Measurements from ENCODE around the gene TEX19. TPM values are rescaled to one million over a fixed set of nuclear protein-coding genes. Genes with fewer than 3 reads are reported as not detected.
"Not testable (repeated sequence)": the region's sequence is repeated elsewhere in the genome, so short reads cannot be mapped to it uniquely, and the experiment has no call there.

Gene TEX19
- total RNA-seq, 2 experiments from 2014 or later, result 0.10 TPM; not detected in 1

DNA sequence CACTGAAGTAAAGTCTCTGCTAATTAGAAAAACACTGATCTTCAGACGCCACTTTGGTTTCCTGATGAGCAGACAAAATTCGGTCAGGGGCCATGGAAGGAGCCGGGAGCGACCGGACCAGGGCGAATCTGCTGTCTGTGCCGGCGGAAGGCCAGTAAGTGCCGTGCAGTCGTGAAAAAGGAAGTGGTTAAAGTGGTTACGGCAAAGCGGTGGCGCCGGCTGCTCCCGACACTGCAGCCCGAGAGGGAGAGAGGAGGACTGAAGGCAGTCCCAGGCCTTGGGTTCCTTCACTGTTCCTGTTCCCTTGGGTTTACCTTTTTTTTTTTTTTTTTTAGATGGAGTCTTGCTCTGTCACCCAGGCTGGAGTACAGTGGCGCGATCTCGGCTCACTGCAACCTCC, 41.8 kb downstream of the TEX19 start:
- H3K4me3 Mint-ChIP-seq, result peak overlapping the region; percentile 65
- ChIA-PET POLR2A (no interaction called here), CTCF (no interaction called here)
- peaks cover 19% of the 10 kb centered on the region for H3K36me3 Mint-ChIP-seq (ENCODE audit: low read depth)
- H3K27ac Mint-ChIP-seq, result peak overlapping the region; percentile 88
- peaks cover 18% of the 10 kb centered on the region for H3K4me1 Mint-ChIP-seq
- H3K27me3 Mint-ChIP-seq, result no peaks in the 10 kb centered on the region
- H3K9me3 Mint-ChIP-seq, result no peaks in the 10 kb centered on the region
- peak; percentile 66 for DNase-seq

DNA sequence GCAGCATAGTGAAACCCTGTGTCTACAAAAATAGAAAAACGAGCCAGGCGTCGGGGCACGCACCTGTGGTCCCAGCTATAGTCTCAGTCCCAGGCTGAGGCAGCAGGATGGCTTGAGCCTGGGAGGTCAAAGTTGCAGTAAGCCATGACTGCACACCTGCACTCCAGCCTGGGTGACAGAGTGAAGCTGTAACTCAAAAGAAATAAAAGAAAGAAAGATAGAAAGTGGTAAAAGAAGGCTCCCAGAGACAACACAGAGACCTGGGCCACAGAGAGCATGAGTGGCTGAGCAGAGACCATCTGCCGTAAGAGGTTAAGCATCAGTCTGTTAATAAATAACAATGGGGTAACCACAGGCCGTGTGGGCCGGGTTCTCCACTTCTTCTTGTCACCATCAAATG, 43.8 kb downstream of the TEX19 start:
- ChIA-PET POLR2A (no interaction called here), CTCF (interaction anchor here (1.9 kb wide), 1 partner anchor 11 kb away, joined by 7 read pairs; no protein-coding TSS in a partner anchor)
- Mint-ChIP-seq H3K27me3 (no peaks in the 10 kb centered on the region), H3K9me3 (no peaks in the 10 kb centered on the region), H3K27ac (no peak overlapping the region), H3K4me1 (peaks cover 21% of the 10 kb centered on the region), H3K36me3 (ENCODE audit: low read depth) (peaks cover 20% of the 10 kb centered on the region), H3K4me3 (no peak overlapping the region)
- DNase-seq, result no peak

DNA sequence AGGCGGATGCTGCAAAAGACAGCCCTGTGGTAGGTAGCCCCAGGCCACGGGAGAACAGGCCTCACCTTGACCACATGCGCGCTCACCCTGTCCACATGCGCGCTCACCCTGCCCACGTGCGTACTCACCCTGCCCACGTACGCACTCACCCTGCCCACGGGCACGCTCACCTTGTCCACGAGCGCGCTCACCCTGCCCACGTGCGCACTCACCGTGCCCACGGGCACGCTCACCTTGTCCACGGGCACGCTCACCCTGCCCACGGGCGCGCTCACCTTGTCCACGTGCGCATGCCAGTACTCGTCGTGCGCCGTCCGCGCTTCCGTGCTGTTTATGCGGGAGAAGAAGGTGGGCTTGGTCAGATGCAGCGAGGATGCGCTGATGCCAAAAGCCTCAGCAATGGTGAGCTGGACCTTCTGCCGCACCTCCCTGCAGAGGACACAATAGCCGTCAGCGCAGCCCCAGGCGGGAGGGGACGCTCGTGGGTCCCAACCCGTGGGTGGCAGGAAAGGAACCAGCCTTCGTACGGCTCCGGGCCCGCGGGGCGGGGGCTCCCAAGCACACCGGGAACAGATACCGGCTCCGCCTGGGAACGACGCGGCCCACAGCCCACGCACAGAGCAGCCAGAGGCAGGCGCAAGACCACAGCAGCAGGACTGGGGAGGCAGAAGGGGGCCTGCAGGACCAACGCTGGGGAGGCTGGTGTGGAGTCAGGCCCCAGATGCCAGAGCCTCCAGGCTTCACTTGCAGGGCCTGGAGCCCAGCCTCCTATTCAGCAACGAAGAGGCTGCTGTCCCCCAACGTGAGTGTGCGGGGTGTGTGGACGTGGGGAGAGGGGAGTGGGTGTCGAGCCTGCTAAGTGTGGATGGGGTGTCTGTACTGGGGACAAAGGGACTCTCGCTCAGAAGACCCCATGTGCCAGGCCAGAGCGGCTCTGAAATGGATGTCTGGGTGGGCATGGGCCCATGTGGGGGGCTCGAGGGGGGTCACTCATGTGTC, 44.9 kb downstream of the TEX19 start:
- H3K27me3 Mint-ChIP-seq, result no peaks in the 10 kb centered on the region
- CTCF ChIA-PET, result interaction anchor here (0.6 to 1.9 kb wide), 2 partner anchors 10 to 88 kb away, joined by 3 to 7 read pairs; no protein-coding TSS in a partner anchor

DNA sequence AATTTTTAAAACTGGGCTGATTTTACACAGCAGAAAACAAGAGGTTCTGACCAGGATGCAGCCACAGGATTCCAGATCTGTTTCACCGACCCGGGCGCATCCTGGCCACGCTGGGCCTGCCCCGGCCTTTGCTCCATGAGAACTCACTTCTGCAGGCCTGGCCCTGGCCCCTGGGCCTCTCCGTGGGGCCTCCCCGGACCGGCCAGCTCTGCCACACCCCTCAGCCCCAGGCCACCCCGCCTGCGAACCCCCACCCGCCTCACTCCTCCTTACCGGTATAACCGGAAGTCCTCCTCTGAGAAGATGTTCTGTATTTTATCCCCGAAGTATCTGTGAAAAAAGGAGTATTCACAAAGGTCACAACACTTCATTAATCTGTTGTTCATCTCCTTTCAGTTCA, 46.0 kb downstream of the TEX19 start:
- H3K27me3 Mint-ChIP-seq, result no peaks in the 10 kb centered on the region
- POLR2A ChIA-PET, result no interaction called here
- H3K36me3 Mint-ChIP-seq (ENCODE audit: low read depth), result peaks cover 20% of the 10 kb centered on the region
- H3K9me3 Mint-ChIP-seq, result no peaks in the 10 kb centered on the region
- DNase-seq, result no peak
- no peak overlapping the region for H3K27ac Mint-ChIP-seq
- H3K4me3 Mint-ChIP-seq, result no peak overlapping the region
- H3K4me1 Mint-ChIP-seq, result peaks cover 21% of the 10 kb centered on the region
- CTCF ChIA-PET, result no interaction called here

More for the DNA sequence above, 44.9 kb downstream of the TEX19 start:
- POLR2A ChIA-PET, result no interaction called here
- Mint-ChIP-seq H3K36me3 (ENCODE audit: low read depth) (peaks cover 20% of the 10 kb centered on the region), H3K4me1 (peaks cover 21% of the 10 kb centered on the region), H3K9me3 (no peaks in the 10 kb centered on the region), H3K4me3 (no peak overlapping the region), H3K27ac (no peak overlapping the region)
- no peak for DNase-seq

DNA sequence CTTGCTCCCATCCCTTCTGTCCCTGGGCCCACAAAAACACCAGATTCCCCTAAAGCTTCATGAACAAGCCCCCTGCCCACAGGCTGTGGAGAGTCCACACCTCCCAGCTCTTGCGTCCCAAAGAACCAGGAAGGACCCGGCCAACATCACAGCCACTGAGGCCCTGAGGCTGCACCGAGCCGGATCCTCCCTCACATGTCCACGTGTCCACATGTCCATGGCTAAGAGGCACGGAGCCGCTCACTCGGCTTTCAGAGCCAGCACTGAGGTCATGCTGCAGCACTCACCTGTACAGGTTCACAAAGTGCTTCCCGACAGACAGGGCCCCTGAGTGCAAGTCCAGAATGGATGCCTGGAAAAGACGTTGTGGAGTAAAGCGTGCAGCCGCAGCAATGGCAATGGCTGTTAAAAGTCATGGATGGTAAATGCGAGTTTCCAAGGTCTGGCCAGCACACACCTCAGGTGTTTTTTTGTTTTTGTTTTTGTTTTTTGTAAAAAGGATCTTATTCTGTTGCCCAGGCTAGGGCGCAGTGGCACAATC, 47.2 kb downstream of the TEX19 start:
- H3K4me3 Mint-ChIP-seq, result no peak overlapping the region
- POLR2A ChIA-PET, result no interaction called here
- H3K9me3 Mint-ChIP-seq, result no peaks in the 10 kb centered on the region
- CTCF ChIA-PET, result no interaction called here
- peaks cover 18% of the 10 kb centered on the region for H3K36me3 Mint-ChIP-seq (ENCODE audit: low read depth)
- H3K27me3 Mint-ChIP-seq, result no peaks in the 10 kb centered on the region
- DNase-seq, result no peak
- H3K4me1 Mint-ChIP-seq, result peaks cover 12% of the 10 kb centered on the region
- no peak overlapping the region for H3K27ac Mint-ChIP-seq

DNA sequence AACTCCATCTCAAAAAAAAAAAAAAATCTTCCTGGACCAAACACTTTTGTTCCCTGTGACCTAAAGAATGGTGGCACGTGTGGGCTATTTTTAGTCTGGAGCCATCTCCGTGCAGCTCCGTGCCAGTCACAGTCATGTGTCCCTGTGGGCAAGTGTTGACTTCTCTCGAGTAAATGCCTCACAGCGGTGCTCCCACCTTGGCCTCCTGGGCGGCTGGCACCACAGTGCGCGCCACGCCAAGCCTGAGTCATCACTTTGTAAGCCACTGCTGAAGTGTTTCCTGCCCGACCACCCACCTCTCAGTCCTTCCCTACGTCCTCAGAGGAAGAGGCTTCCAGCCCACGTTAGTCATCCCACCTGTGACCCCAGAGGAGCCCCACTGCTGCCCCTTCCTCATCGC, 48.2 kb downstream of the TEX19 start:
- Mint-ChIP-seq H3K4me3 (no peak overlapping the region), H3K27ac (no peak overlapping the region)

DNA sequence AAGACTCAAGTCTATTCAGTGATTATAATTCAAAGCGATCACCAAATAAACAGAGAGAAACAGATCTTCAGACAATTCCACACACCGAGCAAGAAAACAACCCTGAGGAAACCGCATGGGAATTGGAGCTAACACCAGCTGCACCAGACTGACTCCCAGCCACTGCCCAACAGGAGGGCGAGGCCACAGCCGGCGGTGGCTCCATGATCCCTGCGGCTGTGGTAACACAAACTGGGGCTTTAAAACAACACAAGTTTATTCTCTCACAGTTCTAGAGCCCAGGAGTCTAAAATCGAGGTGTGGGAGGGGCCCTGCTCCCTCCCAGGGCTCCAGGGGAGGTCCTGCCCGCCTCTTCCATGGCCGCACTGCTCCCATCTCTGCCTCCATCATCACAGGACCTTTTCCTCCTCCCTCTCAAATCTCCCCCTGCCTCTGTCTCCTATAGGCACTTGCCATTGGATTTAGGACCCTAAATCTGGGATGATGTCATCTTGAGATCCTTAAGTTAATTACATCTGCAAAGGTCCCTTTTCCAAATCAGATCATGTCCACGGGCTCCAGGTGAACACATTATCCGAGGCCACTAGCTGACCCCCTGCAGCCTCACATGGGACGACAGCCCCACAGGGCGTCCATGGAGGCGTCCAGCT, 49.4 kb downstream of the TEX19 start:
- H3K9me3 Mint-ChIP-seq, result no peaks in the 10 kb centered on the region
- ChIA-PET CTCF (interaction anchor here (0.6 to 1.2 kb wide), 2 partner anchors 14 to 173 kb away, joined by 3 to 4 read pairs; no protein-coding TSS in a partner anchor), POLR2A (no interaction called here)
- no peak for DNase-seq
- peaks cover 6% of the 10 kb centered on the region for H3K4me1 Mint-ChIP-seq
- no peaks in the 10 kb centered on the region for H3K27me3 Mint-ChIP-seq
- no peak overlapping the region for H3K4me3 Mint-ChIP-seq
- H3K27ac Mint-ChIP-seq, result no peak overlapping the region
- H3K36me3 Mint-ChIP-seq (ENCODE audit: low read depth), result peaks cover 8% of the 10 kb centered on the region

More for the DNA sequence above, 48.2 kb downstream of the TEX19 start:
- no peak for DNase-seq
- H3K27me3 Mint-ChIP-seq, result no peaks in the 10 kb centered on the region
- peaks cover 15% of the 10 kb centered on the region for H3K36me3 Mint-ChIP-seq (ENCODE audit: low read depth)
- peaks cover 5% of the 10 kb centered on the region for H3K4me1 Mint-ChIP-seq
- POLR2A ChIA-PET, result no interaction called here
- CTCF ChIA-PET, result interaction anchor here (0.6 kb wide), 1 partner anchor 675 kb away, joined by 5 read pairs; no protein-coding TSS in a partner anchor
- no peaks in the 10 kb centered on the region for H3K9me3 Mint-ChIP-seq

DNA sequence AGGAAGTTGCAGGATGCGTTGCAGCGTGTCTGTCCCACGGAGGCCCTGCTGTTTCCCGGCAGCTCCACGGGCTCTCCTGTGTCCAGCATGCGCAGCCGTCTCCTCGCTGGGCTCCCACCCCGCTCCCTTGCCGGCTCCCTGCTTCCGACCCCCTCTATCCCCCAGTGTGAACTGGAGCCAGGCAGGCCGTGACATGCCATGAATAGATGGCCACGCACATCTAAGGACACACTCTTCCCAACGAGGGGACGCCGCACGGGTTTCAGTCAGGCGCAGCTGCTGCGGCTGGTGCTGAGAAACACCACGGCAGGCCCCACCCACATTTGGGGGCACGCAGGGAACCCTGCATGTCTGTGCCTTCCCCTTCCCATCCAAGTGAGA, 49.9 kb downstream of the TEX19 start:
- H3K4me1 Mint-ChIP-seq, result peaks cover 6% of the 10 kb centered on the region
- H3K9me3 Mint-ChIP-seq, result no peaks in the 10 kb centered on the region
- H3K36me3 Mint-ChIP-seq (ENCODE audit: low read depth), result peaks cover 3% of the 10 kb centered on the region
- ChIA-PET CTCF (interaction anchor here (0.6 to 1.2 kb wide), 2 partner anchors 15 to 173 kb away, joined by 3 to 4 read pairs; no protein-coding TSS in a partner anchor), POLR2A (no interaction called here)
- DNase-seq, result no peak
- no peaks in the 10 kb centered on the region for H3K27me3 Mint-ChIP-seq
- H3K27ac Mint-ChIP-seq, result no peak overlapping the region
- no peak overlapping the region for H3K4me3 Mint-ChIP-seq

DNA sequence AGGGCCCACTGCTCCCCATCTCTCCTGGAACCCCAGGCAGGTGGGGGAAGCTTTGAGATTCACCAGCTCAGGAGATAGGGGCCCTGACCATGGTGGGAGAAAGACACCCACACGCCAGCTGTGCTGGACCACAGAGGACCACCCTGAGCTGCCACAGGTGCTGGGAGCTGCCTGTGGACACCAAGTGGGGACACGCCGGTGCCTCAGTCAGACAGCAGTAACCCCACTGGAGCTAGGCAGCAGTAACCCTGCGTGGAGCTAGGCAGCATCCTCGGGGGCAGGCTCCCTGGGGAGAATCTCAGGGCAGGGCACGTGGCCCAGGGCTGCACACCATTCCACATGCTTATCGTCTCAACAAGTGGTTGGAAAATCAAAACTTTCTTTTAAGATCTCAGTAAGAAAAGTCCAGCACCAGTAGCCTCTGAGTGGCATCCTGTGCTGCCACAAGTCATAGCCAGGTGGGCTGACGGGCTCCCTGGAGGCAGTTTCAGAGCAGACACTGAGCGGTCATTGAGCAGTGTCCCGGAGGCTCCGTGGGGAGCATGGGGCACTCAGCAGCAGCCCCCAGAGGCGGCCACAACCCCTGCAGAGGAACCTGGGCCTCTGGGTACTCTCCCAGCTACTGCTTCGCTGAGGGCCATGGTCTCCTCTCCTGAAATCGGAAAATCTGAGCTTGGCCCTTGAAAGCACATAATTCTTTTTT, 51.1 kb downstream of the TEX19 start:
- H3K36me3 Mint-ChIP-seq (ENCODE audit: low read depth), result peaks cover 5% of the 10 kb centered on the region
- ChIA-PET POLR2A (no interaction called here), CTCF (interaction anchor here (0.7 to 0.9 kb wide), 4 partner anchors 58 to 389 kb away, joined by 3 to 5 read pairs (median 4); no protein-coding TSS in a partner anchor)
- no peaks in the 10 kb centered on the region for H3K9me3 Mint-ChIP-seq
- DNase-seq, result no peak
- peaks cover 15% of the 10 kb centered on the region for H3K4me1 Mint-ChIP-seq
- H3K27ac Mint-ChIP-seq, result no peak overlapping the region
- H3K4me3 Mint-ChIP-seq, result no peak overlapping the region
- H3K27me3 Mint-ChIP-seq, result no peaks in the 10 kb centered on the region

DNA sequence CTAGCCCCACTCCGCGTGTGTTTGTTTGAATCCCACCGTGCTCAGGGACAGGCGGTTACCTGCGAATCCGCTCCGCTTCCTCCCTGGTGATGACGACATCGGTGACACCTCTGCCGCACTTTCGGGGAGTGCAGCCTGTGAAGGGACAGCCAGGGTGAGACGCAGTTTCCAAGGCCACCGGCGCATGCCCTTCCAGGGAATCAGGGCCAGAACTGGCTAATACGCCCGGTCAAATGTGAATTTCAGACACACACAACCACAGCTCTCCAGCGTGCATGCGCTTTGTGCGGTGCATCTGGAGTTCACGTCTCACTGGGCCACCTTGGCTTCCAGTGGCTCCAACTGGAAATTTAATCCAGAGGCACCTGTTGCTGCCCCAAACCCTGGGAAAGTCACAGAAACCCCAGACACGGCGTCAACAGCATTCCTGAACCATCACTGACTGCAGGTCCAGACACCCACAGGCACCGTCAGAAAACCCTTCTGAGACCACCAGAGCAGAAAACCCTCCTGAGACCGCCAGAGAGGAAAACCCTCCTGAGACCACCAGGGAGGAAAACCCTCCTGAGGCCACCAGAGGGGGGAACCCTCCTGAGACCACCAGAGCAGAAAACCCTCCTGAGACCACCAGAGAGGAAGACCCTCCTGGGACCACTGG, 52.5 kb downstream of the TEX19 start:
- CTCF ChIA-PET, result interaction anchor here (0.6 to 0.9 kb wide), 2 partner anchors 43 to 67 kb away, joined by 3 to 4 read pairs; no protein-coding TSS in a partner anchor
- H3K9me3 Mint-ChIP-seq, result no peaks in the 10 kb centered on the region
- peaks cover 3% of the 10 kb centered on the region for H3K36me3 Mint-ChIP-seq (ENCODE audit: low read depth)
- H3K27me3 Mint-ChIP-seq, result no peaks in the 10 kb centered on the region
- peaks cover 19% of the 10 kb centered on the region for H3K4me1 Mint-ChIP-seq
- H3K27ac Mint-ChIP-seq, result no peak overlapping the region
- H3K4me3 Mint-ChIP-seq, result no peak overlapping the region
- POLR2A ChIA-PET, result no interaction called here
- DNase-seq, result no peak

DNA sequence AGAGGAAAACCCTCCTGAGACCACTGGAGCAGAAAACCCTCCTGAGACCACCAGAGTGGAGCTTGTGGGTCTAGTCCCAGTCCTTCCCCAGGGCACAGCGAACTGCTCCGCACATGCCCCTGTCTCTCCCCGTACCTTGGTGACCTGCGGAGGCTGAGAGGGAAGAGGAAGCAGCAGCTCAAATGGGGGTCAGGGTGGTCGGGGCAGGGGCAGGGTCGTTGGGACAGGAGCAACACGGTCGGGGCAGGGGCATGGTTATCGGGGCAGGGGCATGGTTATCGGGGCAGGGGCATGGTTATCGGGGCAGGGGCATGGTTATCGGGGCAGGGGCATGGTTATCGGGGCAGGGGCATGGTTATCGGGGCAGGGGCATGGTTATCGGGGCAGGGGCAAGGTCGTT, 53.0 kb downstream of the TEX19 start:
- CTCF ChIA-PET; H3K27me3 Mint-ChIP-seq; POLR2A ChIA-PET; DNase-seq; H3K9me3 Mint-ChIP-seq; H3K4me3 Mint-ChIP-seq; H3K27ac Mint-ChIP-seq; H3K36me3 Mint-ChIP-seq (ENCODE audit: low read depth): not testable (repeated sequence)
- peaks cover 19% of the 10 kb centered on the region for H3K4me1 Mint-ChIP-seq
